HG03066 (cell line): ENCODE results near the gene PIK3CD.

Experiments
- ATAC-seq: cut with Tn5 transposase; IDR thresholded peaks from one replicate; pipeline ENCODE4 v1.9.1; 2021; ENCODE audit warnings: low read depth; ENCODE audit not compliant: unreplicated experiment

The PIK3CD gene

DNA sequence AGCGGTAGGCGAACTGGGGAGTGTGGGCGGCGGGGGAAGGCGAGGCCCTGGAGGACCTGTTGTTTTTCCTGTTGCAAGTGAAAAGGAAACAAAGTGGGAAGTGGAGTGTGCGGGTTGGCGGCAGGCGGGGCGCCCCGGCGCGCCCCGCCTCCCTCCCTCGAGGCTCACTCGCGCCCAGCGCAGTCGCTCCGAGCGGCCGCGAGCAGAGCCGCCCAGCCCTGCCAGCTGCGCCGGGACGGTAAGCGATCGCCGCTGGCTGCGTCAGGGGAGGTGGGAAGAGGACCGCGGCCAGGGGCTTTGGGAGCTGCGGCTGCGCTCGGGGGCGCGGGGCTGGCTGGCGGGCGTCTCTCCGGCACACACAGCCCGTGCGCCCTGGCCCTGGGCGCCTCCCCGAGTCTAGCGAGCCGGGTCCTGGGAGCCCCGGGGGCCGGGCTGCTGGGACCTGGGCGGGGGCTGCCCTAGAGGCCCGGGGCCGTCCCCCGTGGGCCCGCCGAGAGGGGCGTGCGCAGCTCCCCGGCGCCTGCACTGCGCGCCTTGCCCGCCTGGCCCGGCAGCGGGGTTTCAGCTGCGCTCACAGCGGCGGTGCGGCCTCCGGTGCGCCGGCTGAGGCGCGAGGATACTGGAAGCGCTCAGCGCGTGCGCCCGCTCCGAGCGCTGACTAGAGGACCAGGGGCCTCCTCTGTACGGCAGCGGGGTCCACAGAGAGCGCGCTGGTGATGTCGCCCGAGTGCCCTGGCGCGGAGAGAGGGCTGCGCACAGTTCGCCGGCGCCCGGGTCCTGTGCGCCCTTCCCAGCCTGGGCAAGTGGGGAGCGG lies at the start of gene PIK3CD:
TSS of gene PIK3CD (plus strand) at position 167 of the 814 bp plus-strand sequence. CDS start 58,725 bp downstream, outside the sequence.
- ATAC-seq: no peak

DNA sequence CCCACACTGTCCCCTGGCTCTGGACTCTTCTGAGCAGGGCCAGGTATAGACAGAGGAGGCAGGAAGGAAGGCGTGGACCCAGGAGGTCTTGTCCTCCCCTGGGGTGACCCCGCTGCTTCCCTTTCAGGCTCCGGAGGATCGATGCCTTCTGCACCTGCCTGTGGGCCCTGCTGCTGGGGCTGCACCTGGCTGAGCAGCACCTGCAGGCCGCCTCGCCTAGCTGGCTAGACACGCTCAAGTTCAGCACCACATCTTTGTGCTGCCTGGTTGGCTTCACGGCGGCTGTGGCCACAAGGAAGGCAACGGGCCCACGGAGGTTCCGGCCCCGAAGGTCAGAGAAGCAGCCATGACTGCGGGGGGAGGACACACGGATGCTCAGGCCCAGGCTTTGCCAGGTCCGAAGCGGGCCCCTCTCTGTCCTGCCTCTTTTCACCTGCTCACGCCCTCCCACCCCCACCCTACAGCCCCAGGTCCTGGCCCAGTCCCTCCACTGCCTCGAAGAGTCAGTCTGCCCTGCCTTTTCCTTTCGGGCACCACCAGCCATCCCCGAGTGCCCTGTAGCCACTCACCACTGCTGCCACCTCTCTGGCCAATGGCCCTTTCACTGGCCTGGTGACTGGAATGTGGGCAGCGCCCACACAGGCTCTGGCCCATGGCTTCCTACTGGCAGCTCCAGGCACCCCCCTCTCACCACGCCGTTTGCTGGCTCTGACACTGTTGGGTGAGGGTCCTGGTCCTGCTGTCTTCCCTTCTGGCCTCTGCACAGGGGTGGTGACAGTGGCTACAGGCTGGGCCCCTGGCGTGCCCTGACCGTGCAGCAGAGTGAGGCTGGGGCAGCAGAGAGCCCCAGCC lies 49.4 kb upstream of the PIK3CD start:
- ATAC-seq: no peak

DNA sequence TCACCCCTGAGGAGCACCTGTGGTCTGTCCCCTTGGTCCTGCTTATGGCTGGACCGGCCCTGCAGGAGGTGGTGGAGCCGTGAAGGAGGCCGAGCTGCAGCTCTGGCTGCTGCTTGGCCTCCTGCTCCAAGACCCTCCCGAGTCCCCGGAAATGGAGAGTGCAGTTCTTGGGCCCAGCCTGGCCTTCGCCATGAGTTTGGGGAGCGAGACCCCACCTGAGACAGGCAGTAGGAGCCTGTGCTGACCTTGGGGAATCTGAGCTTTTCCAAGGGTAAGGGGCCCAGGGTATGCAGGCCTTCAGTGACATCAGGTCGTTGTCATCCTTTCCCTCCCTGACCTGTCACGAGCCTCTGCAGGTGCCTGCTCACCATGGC lies 48.8 kb upstream of the PIK3CD start:
- no peak for ATAC-seq

DNA sequence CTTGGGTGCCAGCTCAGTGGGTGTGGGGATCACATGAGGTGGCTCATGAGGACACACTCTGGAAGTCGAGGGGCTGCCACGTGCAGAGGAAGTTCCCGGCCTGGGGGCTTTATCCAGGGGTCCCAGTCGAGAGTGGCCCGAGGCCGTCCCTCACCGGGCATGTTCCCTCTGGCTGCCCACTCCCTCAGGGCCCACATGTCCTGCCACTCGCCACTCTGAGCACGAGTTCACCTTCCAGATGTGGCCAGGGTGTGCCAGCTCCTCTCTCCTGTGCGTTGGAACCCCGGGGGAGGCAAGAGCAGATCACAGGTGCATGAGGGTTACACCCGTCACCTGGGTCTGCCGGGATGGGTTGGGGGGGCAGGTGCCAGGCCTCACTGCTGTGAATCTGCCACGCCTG lies 48.2 kb upstream of the PIK3CD start:
- ATAC-seq: no peak

GRCh38 chr1:9603766-9604753 lies 47.5 kb upstream of the PIK3CD start:
- no peak for ATAC-seq

DNA sequence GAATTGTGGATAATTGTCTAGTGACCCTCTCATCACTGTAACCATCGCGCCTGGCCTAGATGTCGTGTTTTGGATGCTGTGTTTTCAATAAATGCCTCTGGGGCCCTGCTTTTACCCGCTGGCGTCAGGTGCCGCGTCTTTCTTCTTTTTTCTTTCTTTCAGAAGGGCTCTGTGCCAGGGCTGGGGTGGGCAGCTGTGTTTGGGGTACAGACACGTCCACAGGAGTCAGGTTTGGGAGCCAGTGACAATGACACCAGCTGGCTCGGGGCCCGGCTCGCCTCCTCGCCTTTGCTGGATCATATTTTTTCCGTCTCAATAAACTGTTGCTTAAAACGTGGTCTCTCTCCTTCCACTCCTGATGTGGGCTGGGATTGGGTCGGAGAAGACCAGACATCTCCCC lies 46.7 kb upstream of the PIK3CD start:
- ATAC-seq: no peak

DNA sequence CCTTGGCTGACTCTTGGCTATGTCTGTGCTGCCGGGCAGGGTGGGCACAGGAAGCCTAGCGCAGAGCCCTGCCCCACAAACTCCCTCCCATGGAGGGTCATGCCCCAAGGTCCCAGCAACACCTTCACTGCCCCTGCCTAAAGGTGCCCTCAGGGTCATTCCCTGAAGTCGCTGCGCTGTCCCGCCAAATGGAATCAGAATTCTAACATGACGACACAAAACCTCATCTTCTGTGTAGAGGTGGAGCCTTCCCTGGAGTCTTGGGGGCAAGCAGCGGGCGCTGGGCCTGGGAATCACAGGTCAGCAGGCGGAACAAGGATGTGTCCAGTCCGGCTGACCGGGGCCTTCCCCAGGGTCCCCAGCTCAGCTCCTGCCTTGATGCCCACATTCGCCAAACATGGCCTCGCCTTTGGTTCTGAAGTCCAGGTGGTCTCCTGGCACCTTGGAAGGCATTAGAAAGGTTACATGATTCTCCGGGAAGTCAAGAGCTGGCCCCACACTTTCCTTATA lies 45.5 kb upstream of the PIK3CD start:
- no peak for ATAC-seq

GRCh38 chr1:9606458-9606857 lies 45.1 kb upstream of the PIK3CD start:
- no peak for ATAC-seq

GRCh38 chr1:9606948-9607347 lies 44.6 kb upstream of the PIK3CD start:
- no peak for ATAC-seq

DNA sequence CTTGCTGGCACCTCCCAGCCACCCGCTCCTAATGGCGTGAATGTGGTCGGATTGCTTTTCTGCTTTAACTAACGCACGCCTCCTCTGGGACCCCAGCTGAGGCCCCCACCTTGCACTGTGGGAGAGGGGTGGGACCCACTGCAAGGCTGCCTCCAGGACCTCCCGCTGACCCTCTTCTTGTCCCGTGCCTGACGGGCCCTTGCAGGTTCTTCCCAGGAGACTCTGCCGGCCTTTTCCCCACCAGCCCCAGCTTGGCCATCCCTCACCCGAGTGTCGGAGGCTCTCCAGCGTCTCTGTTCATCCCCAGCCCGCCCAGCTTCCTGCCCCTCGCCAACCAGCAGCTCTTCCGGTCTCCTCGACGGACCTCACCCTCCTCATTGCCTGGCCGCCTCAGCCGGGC lies 44.2 kb upstream of the PIK3CD start:
- ATAC-seq: no peak

DNA sequence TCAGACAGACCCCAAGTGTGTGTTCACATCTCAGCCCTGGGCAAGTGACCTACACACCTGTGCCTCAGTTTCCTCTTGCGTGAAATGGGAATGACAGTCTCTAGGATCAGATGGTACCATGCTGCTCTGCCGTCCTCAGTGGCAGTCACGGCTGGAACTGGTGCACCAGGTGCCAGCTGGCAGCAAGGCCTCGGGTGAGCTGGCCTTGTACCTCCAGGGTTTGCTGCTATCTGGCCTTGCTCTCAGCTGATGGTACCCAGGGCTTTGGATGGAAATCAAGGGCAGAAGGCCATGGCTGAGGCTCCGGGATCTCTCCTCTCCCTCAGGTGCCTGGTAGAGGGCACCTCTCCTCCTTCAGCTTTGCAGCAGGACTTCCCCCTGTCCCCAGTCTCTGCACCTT lies 41.5 kb upstream of the PIK3CD start:
- no peak for ATAC-seq

DNA sequence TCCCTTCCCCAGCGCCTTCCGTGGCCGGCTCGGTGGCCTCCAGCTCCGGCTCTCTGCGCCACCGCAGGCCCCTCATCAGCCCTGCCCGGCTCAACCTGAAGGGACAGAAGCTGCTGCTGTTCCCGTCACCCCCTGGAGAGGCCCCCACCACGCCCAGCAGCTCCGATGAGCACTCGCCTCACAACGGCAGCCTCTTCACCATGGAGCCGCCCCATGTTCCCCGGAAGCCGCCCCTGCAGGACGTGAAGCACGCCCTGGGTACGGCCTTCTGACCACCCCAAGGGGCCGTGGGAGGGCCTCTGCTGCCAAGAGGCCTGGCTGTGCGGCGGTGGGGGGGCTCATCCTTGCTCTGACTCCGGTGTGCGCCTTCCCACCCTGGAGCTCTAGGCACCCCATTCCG lies 41.0 kb upstream of the PIK3CD start:
- ATAC-seq: no peak

DNA sequence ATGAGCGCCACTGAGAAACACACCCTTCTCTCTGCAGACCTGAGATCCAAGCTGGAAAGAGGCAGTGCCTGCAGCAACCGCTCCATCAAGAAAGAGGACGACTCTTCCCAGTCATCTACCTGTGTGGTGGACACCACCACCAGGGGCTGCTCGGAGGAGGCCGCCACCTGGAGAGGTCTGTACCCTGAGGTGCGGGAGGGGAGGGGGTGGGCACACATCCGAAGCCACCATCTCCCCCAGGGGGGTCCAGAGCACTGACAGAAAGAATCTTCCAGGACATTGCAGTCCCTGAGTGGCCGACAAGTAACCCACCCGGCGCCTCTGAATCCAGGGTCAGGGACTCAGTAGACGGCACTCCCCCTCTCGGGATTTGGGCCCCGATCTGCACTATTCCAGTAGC lies 39.8 kb upstream of the PIK3CD start:
- no peak for ATAC-seq

DNA sequence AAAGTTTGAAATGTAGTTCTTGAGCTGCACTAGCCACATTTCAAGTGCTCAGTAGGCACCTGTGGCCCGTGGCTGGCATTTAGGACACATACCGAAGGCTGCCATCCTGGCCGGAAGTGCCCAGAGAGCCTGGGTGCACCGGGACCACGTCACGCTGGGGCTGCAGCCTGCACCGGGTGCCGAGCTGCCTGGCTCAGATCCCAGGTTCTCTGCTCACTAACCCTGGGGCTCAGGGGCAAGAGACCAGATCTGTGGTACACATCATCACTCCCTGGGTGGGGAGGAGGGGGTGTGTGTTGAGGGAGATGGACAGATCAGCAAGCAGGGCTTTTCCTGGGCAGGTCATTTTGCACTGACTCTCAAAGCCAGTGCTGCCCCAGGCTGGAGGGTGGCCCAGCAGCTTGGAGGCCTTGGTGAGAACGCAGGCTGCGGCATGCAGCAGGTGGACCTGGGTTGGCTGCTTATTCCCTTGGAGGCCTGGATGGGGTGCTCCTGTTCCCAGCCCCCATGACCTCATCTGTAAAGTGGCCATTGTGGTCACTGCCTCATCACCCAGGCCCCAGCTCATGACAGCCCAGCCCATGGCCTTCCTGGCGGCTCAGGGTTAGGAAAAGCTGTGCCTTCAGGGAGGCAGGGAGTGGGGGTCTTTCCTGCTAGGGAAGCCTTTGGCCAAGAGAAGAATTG lies 39.2 kb upstream of the PIK3CD start:
- ATAC-seq: no peak

DNA sequence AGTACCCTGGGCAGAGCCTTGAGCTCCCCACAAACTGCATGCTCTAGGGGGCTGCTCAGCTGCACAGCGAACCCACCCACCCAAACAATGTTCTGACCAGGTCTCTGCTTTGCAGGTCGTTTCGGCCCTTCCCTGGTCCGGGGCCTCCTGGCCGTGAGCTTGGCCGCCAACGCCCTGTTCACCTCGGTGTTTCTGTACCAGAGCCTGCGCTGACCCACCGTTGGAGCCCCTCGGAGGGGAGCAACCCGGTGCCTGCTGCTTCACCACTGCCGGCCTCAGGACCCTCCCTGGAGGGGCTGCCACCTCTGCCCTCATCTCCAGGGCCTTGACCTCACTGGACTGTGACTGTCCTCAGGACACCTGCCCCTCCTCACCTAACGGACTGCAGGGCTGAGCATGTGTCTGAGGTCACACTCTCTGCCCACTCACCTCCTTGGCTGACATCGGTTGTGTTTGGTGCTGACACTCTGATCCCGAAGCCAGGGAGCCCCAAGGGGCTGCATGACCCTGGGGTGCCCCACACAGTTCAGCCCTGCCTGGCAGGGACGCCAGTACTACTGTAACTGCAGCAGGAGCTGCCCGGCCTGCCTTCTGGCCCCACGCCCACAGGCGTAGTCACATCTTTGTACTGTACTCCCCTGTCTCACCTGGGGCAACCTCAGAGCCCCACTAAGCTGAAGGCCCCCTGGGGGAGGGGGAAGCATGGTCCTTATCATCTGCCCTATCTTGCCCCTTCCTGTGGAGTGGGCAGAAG lies 38.5 kb upstream of the PIK3CD start:
- ATAC-seq: no peak

DNA sequence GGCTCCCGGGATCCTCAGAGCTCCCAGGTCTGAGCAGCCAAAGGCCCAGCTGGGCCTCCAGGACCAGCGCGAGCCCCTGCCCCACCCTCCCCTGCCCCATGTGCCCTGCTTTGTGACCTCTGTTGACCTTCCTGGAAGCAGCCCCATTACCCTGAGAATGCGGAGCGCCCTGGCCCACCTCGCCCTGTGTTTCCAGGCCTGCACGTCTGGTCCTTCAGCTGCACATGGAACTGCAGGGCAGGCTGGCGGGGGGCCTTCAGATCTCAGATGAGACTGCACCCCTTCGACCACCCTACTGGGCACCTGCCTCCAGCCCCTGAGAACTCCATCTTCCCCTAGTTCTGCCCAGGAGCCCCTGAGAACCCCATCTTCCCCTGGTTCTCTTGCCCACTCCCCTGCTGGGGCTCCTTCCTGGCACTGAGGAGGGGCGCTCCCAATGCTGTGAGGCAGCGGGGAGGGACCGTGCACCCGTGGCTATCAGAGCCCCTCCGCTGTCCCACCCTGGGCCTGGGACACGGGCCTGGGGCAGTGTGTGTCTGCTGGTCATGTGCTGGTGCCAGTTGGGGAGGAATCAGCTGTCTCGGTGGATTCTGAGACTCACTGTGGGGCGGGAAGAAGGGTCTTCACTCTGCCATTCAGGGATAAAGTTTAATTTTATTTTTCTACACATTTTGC lies 37.8 kb upstream of the PIK3CD start:
- ATAC-seq: no peak

DNA sequence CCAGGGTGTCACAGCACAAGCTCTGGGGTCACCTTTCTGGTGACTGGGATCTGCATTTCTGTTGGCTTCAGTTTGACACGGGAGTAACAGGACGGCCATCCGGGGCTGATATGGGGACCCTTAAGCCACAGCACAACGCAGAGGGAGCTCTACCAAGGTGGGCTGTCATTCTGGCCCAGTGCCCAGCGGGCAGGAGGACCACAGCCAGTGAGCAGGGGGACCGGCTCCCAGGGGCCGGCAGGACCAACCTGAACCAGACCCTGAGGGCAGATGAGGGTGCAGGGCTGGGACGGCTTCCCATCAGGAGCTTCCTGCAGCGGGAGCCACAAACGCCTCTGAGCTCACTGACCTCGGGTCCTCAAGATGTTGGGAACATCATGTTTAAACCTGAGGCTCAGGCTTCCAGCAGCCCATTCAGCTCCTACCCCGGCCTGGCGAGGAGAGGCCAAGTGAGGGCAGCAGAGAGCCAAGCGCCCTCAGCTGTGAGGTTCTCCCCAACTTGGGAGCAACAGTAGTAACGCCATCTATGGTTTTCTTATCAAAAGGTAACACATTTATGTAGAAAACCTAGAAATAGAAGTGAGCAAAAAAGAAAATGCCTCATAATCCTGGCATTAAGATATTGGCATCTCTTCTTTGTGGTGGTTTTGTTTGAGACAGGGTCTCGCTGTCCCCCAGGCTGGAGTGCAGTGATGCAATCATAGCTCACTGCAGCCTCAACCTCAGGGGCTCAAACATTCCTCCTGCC lies 36.0 kb upstream of the PIK3CD start:
- no peak for ATAC-seq
